GM15510 (cell line): ENCODE measurements around the gene HPS5.

Source experiments
- POLR2A ChIP-seq: IDR thresholded peaks from 3 replicates; pipeline ENCODE4 v1.6.1; 2011; ENCODE audit warnings: borderline replicate concordance; ENCODE audit not compliant: insufficient read length; ENCODE audit errors: extremely low read depth

The HPS5 gene

DNA sequence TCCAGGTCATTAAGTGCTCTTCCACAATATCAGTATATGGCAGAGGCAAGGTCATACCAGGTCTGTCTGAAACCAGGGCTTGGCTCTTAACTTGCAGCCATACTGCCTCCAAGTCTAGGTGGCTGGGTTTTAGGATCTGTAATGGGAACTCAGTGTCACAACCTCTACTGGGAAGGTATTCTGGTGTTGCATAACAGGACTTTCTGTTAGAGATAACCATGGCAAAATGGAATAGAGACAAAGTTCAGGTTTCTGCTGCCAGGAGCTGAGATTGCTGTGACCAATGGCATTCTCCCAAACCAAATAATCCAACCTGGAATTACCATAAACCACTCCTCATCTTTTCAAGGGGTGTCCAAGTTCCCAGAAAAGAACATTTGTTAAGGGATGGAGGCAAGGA lies 62.7 kb downstream of the HPS5 start:
- TF ChIP-seq POLR2A, result no peak

DNA sequence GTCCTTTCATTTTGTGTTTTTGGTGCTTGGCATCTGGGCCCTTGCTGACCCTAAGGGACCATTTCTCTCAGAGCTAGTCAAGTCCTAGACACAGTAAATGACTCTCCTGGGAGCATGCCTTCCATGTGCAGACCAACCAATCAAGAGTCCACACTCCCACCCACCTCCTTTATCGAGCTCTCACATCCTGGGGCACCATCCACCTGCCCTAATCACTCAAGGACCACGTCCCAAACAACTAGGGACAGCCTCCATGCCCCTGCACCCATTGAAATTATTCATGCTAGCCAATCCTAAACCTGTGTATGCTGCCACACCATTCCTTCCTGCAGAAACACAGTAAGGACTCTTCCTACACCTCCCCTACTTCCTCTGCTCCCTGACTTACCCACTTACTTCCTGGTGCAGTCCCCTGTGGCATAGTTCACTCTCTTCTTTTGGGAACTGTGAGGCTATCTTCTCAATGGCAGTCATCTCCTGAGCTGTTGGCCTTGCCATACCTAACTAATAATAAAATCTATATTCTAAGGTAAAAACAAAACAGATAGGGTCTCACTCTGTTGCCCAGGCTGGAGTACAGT lies 67.1 kb downstream of the HPS5 start:
- no peak for TF ChIP-seq POLR2A

DNA sequence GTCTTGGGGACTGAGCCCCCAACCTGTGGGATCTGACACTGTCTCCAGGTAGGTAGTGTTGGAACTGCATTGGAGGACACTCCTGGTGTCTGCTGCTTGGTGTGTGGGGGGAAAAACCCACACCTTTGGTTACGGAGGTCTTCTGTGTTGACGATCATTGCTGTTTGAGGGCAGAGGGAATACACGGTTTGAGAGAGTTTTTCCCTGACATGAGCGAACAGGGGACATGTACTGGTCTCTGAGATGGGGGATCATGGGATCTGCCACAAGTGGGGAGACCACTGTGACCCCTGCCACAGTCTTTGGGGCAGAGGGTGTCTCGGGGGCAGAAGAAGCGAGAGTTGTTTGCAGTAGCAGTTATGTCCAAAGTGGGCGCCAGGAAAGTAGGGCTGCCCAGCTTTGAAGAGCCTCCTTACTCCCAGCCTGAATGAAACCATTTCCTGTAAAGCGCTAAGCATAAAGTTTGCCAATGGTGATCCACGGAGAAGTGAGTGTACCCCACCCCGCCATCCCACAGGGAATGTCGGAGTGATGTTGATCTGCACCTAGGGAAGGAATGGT lies 68.1 kb downstream of the HPS5 start:
- TF ChIP-seq POLR2A, result no peak

DNA sequence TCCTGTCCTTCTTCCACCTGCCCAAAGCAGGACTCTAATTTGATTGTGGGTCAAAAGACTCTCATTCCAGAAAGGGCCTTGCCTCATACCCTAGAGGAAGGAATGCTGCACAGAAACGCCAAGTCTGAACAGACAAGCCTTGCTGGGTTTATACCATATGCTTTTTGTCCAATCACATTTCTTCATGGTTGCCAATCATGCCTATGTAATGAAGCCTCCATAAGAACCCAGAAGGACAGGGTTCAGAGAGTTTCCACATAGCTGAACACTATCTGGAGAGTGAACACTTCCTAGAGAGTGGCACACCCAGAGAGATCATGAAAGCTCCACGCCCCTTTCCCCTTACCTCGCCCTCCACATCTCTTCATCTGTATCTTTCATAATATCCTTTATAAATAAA lies 68.7 kb downstream of the HPS5 start:
- TF ChIP-seq POLR2A, result no peak

DNA sequence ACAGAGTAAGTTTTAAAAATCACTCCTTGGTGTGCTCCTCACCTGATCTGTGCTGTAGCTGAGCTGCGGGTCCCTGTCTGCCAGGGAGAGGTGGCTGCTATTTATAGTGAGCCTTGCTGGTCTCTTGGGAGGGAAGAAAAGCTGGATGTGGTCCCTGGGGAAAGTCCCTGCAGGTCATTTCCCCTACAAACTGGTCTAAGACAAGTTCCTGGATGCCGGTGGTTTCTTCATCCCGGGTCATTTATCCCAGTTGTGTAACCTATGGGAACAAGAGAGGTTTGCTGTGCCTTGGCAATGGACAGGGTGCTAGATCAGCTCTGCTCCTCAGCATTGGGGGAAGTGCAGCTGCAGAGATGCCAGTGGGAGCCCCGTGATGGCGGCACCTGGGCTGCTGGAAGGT lies 73.4 kb downstream of the HPS5 start, which contains the start of gene SAA2:
Gene SAA2, minus strand, starts transcription at position 108 of the 400 bp plus-strand sequence. CDS start 657 bp downstream, outside the sequence.
- no peak for TF ChIP-seq POLR2A

DNA sequence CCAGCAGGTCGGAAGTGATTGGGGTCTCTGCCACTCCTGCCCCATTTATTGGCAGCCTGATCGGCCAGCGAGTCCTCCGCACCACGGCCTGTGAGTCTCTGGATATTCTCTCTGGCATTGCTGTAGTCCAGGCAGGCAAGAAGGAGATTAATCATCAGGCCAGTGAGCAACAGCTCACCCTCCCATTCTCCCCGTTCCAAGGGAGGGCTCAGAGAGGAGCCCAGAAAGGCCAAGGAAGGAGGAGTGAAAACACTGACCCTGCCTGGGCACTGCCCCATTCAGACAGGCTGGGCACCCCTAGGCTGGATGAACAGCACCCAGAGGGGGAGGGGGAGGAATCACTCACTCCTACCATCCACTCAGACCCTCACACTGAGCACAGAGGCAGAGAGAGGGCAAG lies 76.5 kb downstream of the HPS5 start:
- TF ChIP-seq POLR2A, result no peak

DNA sequence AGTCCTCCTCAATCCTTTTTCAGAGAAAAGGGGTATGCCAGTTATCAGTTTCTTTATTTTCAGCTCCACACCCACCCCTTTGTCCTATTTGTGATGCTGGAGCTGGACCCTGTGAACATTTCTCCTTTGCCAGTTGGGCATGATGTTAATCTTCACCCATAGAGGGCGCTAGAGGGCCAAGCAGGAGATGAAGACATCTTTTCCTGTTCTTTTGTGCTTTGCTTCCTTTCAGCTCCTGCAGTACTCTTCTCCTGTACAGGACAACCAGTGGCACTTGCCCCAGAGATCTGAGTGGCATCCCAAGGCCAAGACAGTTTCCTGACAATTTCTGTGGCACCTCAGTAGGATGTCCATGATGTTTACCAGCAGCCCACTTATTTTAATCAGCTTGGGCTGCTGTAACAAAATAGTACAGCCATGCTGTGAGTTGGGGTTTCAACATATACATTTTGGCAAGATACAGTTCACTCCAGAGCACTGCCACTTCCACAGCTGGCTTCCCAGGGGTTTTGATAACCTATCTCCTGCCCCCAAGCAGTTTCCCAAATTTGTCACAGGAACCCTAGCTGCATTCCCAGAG lies 78.1 kb downstream of the HPS5 start:
- no peak for TF ChIP-seq POLR2A

DNA sequence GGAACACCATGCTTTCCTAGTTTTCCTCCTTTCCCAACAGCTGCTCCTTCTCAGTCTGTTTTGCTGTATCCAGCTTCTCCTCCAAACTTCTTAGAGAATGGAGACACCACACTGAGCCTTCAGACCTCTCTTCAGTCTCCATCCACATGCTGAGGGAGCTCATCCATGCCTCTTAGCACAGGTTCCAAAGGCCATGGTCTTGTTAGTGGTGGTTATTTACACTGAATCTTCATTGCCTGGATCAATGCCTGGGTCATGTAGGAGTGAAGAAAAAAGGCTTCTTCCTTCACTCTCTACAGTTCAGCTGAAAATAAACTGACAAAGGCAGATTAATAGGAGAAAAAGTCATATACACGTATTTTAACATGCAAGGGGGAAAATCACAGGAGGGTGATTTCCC lies 82.3 kb downstream of the HPS5 start:
- no peak for TF ChIP-seq POLR2A

DNA sequence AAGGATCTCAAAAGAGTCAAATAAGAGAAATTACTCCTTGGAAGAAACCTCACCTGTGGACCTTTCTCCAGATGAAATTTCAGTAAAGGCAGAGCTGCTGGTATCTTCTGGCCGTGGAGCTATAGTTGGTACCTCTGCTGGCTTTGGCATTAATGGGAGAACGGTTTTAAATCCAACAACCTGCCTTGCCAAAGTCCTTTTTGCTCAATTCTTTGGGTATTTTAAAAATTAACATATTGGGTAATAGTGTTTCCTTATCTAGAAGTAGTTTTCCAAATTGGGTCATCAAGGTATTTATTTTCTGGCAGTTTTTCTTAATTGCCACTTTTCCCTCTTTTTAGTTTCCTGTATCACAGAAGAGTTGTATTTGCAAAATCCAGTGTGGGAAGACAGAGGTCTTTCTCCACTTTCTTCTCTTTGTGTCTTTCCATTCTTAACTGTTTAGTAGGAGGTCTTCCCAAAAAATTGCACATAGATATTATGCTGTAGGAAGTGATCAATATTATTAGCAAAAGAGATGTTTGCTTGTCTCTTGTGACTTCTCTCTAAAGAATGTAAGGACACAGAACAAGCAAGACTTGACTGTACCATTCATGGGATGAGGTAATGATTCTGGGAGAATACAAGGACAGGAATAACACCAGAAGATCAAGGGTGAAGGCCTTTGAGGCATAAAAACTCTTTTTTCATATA lies 85.1 kb downstream of the HPS5 start, which contains the start of gene SAA4:
Gene SAA4, minus strand, starts transcription at position 139 of the 693 bp plus-strand sequence. CDS start 876 bp downstream, outside the sequence.
- TF ChIP-seq POLR2A, result no peak

DNA sequence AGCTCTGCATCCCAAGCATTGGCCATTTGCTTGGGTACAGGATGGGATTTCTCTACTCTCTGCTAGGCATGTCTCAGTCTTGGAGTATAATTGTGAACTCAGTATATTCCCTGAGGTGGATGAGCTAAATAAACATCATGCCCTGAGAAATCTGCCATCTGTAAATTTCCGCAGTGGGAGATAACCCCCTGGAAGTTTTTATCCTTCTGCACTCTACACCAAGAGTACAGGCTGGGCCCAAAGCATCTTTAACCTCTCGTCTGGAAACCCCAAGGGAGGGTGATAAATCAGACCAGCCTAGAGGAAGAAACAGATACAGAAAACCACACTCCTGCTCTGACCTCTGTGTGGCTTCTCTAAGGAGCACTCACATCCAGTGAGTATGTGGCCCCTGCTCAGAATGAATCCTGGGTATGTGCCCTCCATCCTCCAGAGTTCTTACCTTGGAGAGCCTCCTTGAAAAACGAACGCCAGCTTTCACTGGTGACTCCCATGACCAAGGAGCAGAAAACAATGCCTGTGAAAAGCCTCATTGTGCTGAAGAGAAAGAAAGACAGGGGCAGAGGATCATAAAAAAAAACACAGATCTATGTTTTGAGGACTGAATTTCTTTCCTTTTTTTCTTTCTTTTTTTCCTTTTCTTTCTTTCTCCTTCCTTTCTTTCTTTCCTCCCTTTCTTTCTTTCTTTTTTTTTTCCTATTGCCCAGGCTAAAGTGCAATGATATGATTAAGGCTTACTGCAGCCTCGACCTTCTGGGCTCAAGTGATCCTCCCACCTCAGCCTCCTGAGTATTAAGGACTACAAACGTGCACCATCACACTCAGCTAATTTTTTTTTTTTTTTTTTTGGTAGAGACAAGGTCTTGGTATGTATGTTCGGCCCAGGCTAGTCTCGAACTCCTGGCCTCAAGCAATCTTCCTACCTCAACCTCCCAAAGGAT lies 86.3 kb downstream of the HPS5 start:
- TF ChIP-seq POLR2A, result no peak

DNA sequence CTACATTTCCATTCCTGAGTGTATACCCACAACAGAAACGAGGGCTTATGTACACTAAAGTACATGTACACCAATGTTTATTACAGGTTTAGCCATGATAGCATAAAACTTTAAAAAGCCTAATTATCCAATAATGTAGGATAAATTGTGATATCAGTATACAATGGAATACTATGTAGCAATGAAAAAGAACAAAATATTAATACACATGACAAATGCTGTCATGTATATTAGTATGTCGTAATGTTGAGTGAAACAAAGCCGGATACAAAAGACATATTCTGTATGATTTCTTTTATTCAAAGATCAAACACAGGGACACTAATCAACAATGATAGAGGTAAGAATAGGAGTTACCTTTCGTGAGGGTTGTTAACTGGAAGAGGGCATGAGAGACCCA lies 88.0 kb downstream of the HPS5 start:
- no peak for TF ChIP-seq POLR2A

DNA sequence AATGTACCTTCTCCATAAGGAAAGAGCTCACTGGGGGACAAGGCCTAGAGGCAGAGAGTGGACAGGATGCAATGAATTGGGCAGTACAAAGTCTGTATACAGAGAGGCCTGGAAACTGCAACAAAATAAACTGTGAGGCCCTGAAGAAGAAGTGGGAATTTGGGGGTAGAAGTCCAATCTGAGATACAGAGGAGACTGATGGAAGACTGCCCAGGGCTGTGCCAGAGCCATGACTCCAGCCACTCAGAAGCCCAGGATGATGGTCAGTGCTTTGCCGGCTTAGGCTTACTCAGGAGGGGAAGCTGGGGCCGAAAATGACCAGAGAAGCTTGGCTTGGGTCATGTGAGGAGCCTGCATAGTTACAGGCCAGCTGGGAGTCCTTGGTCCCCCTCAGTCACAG lies 91.1 kb downstream of the HPS5 start:
- no peak for TF ChIP-seq POLR2A

DNA sequence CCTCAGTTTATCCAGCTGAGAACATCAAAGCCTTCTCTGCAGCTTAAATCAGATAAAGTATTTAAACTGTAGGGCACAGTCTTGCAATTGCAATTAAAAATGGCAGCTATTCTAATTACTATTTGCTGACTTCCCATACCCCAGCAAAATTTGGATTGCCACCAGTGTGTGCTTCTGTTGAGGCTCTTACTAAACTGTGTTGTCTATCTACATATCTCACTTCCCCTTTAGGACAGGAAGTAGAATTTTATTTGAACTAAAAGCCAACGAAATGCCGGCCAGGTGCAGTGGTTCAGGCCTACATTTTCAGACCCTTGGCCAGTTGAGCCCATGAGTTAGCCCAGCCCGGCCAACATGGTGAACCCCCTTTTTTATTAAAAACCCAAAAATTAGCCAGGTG lies 92.4 kb downstream of the HPS5 start:
- no peak for TF ChIP-seq POLR2A
